Measurements from ENCODE around the gene CCDC142.
A peak's percentile ranks its signal among the peaks of the same experiment; 100 is the strongest.

The CCDC142 gene

DNA sequence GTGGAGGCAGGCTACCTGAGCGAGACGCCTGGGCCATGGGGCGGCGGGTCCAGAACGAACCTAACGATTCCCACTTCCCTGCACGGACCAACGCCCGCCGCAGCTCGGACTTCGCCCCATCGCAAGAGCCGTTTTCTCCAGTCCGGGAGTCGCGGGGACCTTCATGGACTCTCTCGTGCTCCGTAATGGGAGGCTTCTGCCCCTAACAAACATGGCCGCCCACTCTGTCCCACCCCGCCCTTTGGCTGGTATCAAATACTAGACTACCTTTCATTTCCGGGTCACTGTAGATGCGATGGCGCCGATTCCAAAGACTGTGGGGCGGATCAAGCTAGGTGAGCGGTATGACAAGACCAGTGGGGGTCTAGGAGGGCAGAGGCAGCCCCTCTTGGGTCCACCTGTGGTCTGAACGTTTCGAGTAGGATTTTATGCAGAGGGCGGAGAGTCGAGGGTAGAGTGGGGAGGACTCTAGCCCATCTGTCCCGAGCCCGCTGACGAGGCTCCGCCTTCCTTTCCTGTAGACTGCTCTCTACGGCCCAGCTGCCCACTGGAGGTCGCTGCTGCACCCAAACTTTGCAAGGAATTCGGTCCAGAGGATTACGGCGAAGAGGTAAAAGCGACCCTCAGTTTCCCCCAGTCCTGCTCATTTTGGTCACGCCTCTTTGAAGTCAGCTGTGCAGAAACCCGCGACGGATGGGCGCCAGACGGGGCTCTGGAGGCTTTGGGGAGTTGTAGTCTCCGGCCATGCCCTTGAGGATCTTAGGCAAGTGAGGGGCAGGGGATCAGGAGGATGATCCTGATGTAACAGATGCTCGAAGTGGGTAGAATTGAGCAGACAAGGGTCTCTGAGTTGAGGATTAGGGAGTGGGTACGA, at the start of gene CCDC142, which contains the start of gene TTC31:
Gene CCDC142, minus strand, starts transcription at position 198 of the 874 bp plus-strand sequence. Its CDS starts 161 bp downstream, at position 37.
Gene TTC31, plus strand, starts transcription at position 281 of the 874 bp plus-strand sequence. Its CDS starts 15 bp downstream, at position 296.
- DNase-seq (ENCODE audit: low read depth) = peak; percentile 86

DNA sequence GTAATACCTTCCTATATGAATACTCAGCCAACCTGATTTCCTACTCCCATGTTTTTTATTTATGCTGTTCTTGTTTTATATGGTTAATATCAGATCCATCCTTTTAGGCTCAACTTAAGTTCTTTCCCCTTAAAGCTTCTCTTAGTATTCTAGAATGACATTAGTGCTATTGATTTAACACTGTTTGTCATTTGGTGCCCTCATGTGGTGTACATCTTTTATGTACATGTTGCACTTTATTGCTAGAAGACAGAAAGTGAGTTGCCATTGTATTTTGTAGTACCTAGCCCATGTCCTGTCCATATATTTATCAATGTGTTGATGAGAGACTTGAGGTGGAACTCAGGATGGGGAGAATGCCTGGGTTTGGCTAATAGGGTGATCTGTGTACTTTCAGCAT, 49.4 kb upstream of the CCDC142 start:
- no peak for DNase-seq (ENCODE audit: low read depth)

DNA sequence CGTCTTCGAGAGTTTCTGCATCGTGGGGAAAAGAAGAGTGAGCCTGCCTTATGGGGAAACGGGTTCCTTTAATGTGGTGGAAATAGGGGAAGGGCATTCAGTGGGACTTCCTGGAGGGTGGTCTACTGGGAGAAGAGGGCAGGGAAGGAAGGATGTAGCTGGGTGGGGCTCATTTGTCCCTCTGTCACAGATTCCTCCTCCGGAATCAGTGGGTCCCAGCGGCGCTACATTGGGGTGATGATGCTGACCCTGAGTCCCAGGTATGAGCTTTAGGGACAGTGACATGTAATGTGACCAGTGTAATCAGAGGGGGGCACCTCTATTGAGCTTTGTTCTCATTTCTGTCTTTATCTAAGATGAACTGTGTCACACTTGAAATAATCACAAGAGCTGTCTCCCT, 48.9 kb upstream of the CCDC142 start:
- no peak for DNase-seq (ENCODE audit: low read depth)

DNA sequence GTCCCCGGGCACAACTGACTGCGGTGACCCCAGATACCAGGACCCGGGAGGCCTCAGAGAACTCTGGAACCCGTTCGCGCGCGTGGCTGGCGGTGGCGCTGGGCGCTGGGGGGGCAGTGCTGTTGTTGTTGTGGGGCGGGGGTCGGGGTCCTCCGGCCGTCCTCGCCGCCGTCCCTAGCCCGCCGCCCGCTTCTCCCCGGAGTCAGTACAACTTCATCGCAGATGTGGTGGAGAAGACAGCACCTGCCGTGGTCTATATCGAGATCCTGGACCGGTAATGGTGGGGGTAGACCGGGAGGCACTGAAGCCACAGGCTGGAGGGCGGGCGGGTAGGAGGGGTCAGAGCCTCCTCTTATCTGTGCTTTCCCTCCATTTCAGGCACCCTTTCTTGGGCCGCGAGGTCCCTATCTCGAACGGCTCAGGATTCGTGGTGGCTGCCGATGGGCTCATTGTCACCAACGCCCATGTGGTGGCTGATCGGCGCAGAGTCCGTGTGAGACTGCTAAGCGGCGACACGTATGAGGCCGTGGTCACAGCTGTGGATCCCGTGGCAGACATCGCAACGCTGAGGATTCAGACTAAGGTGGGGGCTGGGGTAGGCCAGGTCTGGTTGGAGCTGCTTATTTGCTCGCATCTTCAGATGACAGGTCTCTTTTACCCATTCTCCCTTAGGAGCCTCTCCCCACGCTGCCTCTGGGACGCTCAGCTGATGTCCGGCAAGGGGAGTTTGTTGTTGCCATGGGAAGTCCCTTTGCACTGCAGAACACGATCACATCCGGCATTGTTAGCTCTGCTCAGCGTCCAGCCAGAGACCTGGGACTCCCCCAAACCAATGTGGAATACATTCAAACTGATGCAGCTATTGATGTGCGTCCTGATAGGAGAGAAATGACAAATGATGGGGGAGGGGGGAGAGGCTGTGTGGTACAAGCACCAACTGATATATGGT, 47.7 kb upstream of the CCDC142 start:
- DNase-seq (ENCODE audit: low read depth) = no peak

- DNase-seq (ENCODE audit: low read depth) = peak; percentile 70
Measured at GRCh38 chr2:74529357-74530238, 46.8 kb upstream of the CCDC142 start, which contains the start of the genes AUP1 and HTRA2. AUP1 (minus strand) TSS chr2:74529706; CDS start chr2:74529629, 77 bp downstream. HTRA2 (plus strand) TSS chr2:74529933; CDS start chr2:74530007, 74 bp downstream.

DNA sequence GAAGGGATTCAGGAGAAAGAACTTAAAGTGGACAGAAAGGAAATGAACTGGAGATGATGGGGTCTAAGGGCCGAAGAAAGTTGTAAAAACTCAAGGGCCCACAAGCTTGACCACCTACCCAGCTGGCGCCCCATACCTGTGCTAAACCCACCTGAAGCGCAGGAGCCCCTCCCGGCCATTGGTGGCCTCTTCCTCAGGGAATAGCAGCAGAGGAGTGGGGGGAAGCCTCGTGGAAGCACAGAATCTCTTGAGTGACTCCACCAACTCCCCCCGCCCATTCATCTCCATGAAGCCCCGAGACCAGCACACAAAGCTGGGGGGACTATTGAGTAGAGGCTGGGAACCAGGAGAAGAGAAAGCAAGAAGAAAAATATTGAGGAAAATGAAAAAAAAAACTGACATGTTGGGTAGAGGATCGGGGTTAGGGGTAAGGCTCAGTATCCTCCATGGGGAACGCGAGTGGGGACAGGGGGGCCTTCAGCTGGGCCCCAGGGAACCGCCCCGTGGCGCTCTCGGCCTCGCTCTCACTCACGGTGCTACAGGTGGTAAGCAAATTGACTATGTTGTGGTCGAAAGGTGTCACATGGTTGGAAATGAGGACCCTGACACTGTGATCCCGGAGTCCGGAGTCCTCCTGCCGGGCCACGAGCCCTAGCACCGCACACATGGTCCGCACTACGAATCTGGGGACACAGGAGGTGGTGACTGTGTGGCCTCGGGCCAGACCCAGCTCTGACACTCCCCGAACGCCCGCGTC, 46.0 kb upstream of the CCDC142 start:
- no peak for DNase-seq (ENCODE audit: low read depth)

GRCh38 chr2:74527741-74528140, 44.9 kb upstream of the CCDC142 start:
- no peak for DNase-seq (ENCODE audit: low read depth)

- no peak for DNase-seq (ENCODE audit: low read depth)
Measured at GRCh38 chr2:74526649-74527230, 43.9 kb upstream of the CCDC142 start.

GRCh38 chr2:74525717-74526648, 43.2 kb upstream of the CCDC142 start, which contains the start of gene DQX1:
DQX1 (minus strand) TSS chr2:74526231; CDS start chr2:74525729, 502 bp downstream.
- no peak for DNase-seq (ENCODE audit: low read depth)

- DNase-seq (ENCODE audit: low read depth) = no peak
Measured at GRCh38 chr2:74524955-74525716, 42.3 kb upstream of the CCDC142 start.

GRCh38 chr2:74524005-74524404, 41.2 kb upstream of the CCDC142 start:
- no peak for DNase-seq (ENCODE audit: low read depth)

DNA sequence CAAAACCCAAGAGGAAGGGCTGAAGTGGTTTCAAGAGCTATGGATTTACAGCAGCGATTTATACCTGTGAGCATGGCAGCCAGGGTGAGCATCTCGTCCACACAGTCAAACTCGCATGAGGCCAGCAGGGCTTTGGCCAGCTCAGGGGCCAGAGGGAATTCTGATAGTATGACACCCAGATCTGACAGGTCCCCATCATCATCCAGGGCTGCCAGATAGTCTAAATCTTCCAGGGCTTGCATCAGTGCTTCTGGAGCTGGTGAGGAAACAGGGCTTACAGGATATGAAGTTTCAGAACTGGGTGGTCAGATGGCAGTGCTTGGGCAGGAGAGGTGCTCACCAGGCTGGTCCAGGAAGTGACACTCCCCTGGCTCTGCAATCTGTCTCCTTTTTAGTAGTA, 39.7 kb upstream of the CCDC142 start:
- no peak for DNase-seq (ENCODE audit: low read depth)

- no peak for DNase-seq (ENCODE audit: low read depth)
Measured at GRCh38 chr2:74516650-74517049, 33.9 kb upstream of the CCDC142 start.

DNA sequence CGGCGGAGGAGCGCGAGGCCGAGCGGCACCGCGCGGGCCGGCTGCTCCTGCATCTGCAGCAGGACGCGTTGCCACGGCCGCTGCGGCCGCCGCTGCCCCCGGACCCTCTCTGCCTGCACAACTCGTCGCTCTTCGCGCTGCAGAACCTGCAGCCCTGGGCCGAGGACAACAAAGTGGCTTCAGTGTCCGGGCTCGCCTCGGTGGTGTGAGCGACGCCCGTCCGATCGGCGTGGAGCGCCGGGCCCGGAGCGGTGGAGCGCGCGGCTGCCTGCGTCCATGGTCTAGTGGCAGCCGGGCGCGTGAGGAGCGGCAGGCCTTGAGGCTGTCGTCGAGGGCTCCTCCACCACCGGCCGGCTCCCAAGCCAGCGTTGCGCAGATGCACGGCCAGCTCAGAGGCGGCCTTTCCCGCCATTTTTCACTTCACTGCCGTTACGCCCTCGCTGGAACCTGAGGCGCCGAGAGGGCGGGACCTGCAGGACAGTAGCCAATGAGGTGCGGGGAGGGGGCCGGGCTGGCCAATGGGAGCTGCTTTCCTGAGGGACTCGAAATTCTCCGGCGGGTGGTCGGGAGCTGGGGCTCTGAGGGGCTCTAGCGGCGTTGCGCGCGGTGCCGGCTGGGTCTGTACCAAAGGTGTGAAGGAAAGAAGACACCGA, 33.3 kb upstream of the CCDC142 start:
- DNase-seq (ENCODE audit: low read depth) = peak; percentile 50

DNA sequence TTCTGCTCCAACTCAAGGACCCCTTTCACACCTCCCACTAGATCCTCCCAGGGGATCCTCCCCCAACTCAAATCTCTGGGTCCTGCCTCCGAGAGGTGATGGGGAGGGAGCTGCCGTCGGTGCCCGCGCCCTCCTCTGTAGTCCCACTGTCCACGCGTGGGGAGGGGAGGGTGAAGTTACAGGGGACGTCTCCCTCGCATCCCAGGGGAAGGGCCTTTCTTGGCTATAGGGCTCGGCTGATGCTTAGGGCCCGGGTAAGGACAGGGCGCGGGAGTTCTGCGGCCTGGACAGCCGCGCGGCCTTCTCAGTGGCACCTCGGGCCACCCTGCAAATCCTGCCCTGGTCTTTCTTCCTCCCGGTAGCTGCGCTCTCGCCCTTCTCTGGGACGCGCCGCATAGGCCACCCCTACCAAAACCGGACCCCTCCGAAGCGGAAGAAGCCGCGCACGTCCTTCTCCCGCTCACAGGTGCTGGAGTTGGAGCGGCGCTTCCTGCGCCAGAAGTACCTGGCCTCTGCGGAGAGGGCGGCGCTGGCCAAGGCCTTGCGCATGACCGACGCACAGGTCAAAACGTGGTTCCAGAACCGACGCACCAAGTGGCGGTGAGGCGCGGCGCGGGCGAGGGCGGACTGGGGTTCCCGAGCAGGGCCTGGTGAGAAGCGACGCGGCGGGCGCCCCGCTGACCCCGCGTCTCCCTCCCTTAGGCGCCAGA, 32.6 kb upstream of the CCDC142 start:
- DNase-seq (ENCODE audit: low read depth) = no peak

- DNase-seq (ENCODE audit: low read depth) = no peak
Measured at GRCh38 chr2:74514368-74515270, 31.8 kb upstream of the CCDC142 start, which contains the start of gene TLX2. TLX2 (plus strand) TSS chr2:74514450; CDS start chr2:74514807, 357 bp downstream.

Measured in stimulated activated CD8-positive, alpha-beta memory T cell treated with anti-CD3 and anti-CD28 coated beads, Interleukin-12 subunit alpha, Interleukin-12 subunit beta, amount 100 ng/mL, for 1 hour (primary cell).